Measurements from ENCODE around the gene HEXIM1. TPM values are rescaled to one million over a fixed set of nuclear protein-coding genes. Genes with fewer than 3 reads are reported as not detected.

The HEXIM1 gene
- total RNA-seq, 1 donor from 2014 or later, result 22.6 TPM

GRCh38 chr17:45129940-45130680 is 18.2 kb upstream of the HEXIM1 start:
- TF ChIP-seq, protein P1, sequence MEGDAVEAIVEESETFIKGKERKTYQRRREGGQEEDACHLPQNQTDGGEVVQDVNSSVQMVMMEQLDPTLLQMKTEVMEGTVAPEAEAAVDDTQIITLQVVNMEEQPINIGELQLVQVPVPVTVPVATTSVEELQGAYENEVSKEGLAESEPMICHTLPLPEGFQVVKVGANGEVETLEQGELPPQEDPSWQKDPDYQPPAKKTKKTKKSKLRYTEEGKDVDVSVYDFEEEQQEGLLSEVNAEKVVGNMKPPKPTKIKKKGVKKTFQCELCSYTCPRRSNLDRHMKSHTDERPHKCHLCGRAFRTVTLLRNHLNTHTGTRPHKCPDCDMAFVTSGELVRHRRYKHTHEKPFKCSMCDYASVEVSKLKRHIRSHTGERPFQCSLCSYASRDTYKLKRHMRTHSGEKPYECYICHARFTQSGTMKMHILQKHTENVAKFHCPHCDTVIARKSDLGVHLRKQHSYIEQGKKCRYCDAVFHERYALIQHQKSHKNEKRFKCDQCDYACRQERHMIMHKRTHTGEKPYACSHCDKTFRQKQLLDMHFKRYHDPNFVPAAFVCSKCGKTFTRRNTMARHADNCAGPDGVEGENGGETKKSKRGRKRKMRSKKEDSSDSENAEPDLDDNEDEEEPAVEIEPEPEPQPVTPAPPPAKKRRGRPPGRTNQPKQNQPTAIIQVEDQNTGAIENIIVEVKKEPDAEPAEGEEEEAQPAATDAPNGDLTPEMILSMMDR (IDR thresholded peaks at IDR 0.05; ENCODE audit: unreplicated experiment), result no peak
- Mint-ChIP-seq H3K27me3 (ENCODE audit: unreplicated experiment) (peaks cover 13% of the 10 kb centered on the region), H3K4me1 (ENCODE audit: unreplicated experiment) (no peaks in the 10 kb centered on the region), H3K36me3 (ENCODE audit: low read depth, unreplicated experiment) (no peaks in the 10 kb centered on the region), H3K4me3 (ENCODE audit: unreplicated experiment) (no peak overlapping the region), H3K27ac (ENCODE audit: unreplicated experiment) (no peak overlapping the region), H3K9me3 (ENCODE audit: unreplicated experiment) (no peaks in the 10 kb centered on the region)
- no peak for DNase-seq (ENCODE audit: low spot score)

DNA sequence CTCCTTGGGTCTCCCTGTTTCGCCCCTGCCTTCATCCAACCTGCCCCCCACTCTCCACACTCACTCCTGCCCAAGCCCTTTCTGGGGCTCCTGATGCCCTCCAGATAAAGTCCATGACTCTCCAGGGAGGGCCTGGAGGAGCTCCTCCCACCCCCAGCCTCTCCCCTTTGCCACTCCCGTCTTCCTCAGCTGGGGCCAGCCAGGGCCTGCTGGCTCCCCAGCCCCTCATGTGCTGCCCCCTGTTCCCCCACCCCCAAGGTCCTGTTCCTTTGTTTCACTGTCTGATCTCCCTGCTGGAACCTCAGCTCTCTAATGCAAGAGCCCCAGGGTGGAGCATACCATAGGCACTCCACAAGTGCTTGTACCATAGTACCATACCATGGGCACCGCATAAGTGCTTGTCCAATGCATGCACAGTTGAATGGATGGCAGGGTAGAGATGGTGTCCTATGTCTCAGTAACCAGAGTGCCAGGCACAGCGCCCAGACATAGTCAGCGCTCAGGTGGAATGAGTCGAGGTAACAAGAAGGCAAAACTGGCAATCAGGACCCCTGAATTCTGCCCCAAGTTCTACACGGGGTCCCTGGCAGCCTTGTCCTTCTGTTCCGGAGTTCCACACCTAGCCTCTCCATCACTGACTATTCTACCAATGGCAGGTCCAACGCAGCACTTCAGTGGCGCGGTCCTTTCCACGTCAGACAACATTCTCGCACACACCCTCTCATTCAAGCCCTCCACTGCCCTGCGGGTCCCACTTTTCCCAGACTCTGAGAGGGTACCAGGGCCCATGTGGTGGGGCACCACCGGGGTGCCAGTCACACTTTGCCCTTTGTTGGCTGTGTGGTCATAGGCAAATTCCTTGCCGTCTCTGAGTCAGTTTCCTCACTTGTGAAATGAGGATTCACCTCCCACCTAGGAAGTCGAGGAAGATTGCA is 17.3 kb upstream of the HEXIM1 start:
- H3K36me3 Mint-ChIP-seq (ENCODE audit: low read depth, unreplicated experiment), result no peaks in the 10 kb centered on the region
- TF ChIP-seq, protein P1 (IDR thresholded peaks at IDR 0.05; ENCODE audit: unreplicated experiment), result no peak
- H3K27me3 Mint-ChIP-seq (ENCODE audit: unreplicated experiment), result peaks cover 14% of the 10 kb centered on the region
- no peak overlapping the region for H3K27ac Mint-ChIP-seq (ENCODE audit: unreplicated experiment)
- peak overlapping the region; percentile 66 for H3K4me3 Mint-ChIP-seq (ENCODE audit: unreplicated experiment)
- H3K9me3 Mint-ChIP-seq (ENCODE audit: unreplicated experiment), result no peaks in the 10 kb centered on the region
- DNase-seq (ENCODE audit: low spot score), result no peak
- H3K4me1 Mint-ChIP-seq (ENCODE audit: unreplicated experiment), result no peaks in the 10 kb centered on the region

GRCh38 chr17:45131616-45132319 is 16.5 kb upstream of the HEXIM1 start:
- peak; percentile 77 for DNase-seq (ENCODE audit: low spot score)
- H3K9me3 Mint-ChIP-seq (ENCODE audit: unreplicated experiment), result no peaks in the 10 kb centered on the region
- no peaks in the 10 kb centered on the region for H3K36me3 Mint-ChIP-seq (ENCODE audit: low read depth, unreplicated experiment)
- peaks cover 14% of the 10 kb centered on the region for H3K27me3 Mint-ChIP-seq (ENCODE audit: unreplicated experiment)
- peak overlapping the region; percentile 66 for H3K4me3 Mint-ChIP-seq (ENCODE audit: unreplicated experiment)
- no peaks in the 10 kb centered on the region for H3K4me1 Mint-ChIP-seq (ENCODE audit: unreplicated experiment)
- H3K27ac Mint-ChIP-seq (ENCODE audit: unreplicated experiment), result no peak overlapping the region
- TF ChIP-seq, protein P1 (IDR thresholded peaks at IDR 0.05; ENCODE audit: unreplicated experiment), result peak; percentile 98

- TF ChIP-seq, protein P1 (IDR thresholded peaks at IDR 0.05; ENCODE audit: unreplicated experiment), result no peak
- Mint-ChIP-seq H3K9me3 (ENCODE audit: unreplicated experiment) (no peaks in the 10 kb centered on the region), H3K4me1 (ENCODE audit: unreplicated experiment) (no peaks in the 10 kb centered on the region), H3K27ac (ENCODE audit: unreplicated experiment) (no peak within 1 kb of the TSS), H3K4me3 (ENCODE audit: unreplicated experiment) (peak within 1 kb of the TSS; percentile 82), H3K36me3 (ENCODE audit: low read depth, unreplicated experiment) (no peaks in the 10 kb centered on the region), H3K27me3 (ENCODE audit: unreplicated experiment) (peaks cover 14% of the 10 kb centered on the region)
- no peak for DNase-seq (ENCODE audit: low spot score)
Observed at GRCh38 chr17:45132320-45132571, 16.0 kb upstream of the HEXIM1 start, which contains the start of gene PLCD3. Gene PLCD3 (minus strand): TSS chr17:45132515. CDS start chr17:45132410, 105 bp downstream.

Data from endothelial cell (in vitro differentiated cells).